Skeletal muscle cell (primary cell): ENCODE measurements around the gene KMT2C.
"Not testable (repeated sequence)": the region's sequence is repeated elsewhere in the genome, so short reads cannot be mapped to it uniquely, and the experiment has no call there.

Experiments
- DNase-seq: peaks from one replicate; pipeline ENCODE4 v3.0.0-alpha.2; 2010; ENCODE audit warnings: low read depth
- H3K4me3 ChIP-seq: 2 replicates; pipeline ENCODE4 v1.5.1; 2011; ENCODE audit warnings: low read depth, mild to moderate bottlenecking, control low read depth, low read length, moderate library complexity

The KMT2C gene

DNA sequence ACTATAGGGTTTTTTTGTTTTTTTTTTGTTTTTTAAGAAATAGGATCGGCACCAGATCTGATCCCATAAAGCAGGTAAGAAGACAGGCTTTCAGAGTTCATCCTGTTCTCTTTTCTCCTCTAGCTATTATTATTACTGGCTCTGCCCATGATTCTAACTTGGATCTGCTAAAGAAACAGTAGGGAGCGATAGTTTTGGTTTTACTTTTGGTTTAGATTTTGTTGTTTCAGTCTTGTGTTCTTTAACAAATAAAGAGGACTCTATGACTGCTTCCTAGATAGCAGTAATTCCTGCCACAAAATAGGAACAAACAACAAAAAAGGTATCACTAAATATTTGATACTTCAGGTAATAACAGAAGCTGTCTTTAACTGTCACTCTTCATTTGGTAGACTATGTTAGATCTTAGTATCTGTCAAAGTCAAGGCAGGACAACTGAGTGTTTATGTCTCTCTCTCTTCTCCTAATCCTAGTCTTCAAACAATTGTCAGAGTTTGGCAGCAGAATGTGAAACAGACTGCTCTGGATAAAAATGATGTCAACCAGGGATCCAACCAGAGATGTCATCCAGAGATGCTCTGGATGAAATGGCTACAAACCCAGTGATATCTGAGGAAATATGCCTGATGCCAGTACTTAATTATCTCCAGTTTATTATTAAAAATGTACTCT lies 99.8 kb downstream of the KMT2C start:
- H3K4me3 ChIP-seq, result no peak overlapping the region
- DNase-seq, result no peak

DNA sequence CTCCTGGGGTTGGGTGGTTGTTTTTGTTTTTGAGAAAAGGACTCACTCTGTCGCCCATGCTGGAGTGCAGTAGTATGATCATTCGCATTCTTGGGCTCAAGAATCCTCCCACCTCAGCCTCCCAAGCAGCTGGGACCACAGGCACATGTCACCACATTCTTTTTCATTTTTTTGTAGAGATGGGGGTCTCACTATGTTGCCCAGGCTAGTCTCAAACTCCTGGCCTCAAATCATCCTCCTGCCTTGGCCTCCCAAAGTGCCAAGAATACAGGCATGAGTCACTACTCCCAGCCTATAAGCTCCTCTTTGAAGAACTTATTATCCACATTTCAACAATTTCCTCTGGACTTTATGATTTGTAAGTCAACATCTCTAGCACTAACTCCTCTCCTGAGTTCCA lies 102.7 kb downstream of the KMT2C start:
- DNase-seq, result no peak
- no peak overlapping the region for H3K4me3 ChIP-seq

DNA sequence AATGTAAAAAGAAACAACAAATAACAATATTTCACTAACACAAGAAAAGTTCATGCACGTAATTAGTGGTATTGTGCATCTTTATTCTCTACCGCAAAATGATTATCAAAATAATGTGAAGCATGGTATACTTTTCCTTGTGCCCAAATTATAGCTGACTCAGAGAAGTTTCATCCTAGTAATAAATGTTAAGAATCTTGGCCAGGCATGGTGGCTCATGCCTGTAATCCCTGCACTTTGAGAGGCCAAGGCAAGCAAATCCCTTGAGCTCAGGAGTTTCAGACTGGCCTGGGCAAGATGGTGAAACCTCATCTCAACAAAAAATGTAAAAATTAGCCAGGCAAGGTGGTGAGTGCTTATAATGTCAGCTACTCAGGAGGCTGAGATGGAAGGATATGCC lies 105.0 kb downstream of the KMT2C start:
- H3K4me3 ChIP-seq, result no peak overlapping the region
- DNase-seq, result no peak

DNA sequence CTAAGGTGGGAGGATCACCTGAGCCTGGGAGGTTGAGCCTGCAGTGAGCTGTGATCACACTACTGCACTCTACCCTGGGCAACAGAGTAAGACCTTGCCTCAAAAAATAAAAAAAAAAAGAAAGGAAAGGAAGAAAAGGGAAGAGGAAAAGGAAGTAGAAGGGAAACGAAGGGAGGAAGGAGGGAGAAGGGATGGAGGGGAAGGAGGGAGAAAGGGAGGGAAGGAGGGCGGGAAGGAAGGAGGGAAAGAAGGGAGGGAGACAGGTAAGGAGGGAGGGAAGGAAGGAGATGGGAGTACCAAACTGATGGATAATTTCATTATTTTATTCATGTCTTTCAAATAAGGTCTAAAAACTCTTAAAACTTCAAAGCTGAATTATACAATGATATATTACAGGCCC lies 106.3 kb downstream of the KMT2C start:
- H3K4me3 ChIP-seq, result no peak overlapping the region
- DNase-seq, result no peak

DNA sequence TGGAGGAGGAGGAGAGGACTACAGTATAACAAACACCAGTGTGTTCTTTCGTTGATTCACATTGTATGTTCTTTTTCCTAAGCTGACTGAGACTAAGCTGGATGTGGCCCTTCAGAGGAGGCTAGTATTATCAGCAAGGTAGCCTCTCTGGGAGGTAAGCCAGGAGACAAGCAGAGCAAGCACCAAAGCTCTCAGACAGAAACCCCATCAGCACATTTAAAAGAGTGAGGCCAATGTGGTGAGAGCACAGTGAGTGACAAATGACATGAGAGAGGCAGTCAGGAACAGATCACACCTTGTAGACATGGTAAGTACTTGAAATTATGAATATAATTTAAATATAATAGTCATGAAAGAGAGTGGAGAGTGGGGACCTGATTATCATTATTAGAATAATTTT lies 107.6 kb downstream of the KMT2C start:
- no peak for DNase-seq
- no peak overlapping the region for H3K4me3 ChIP-seq

DNA sequence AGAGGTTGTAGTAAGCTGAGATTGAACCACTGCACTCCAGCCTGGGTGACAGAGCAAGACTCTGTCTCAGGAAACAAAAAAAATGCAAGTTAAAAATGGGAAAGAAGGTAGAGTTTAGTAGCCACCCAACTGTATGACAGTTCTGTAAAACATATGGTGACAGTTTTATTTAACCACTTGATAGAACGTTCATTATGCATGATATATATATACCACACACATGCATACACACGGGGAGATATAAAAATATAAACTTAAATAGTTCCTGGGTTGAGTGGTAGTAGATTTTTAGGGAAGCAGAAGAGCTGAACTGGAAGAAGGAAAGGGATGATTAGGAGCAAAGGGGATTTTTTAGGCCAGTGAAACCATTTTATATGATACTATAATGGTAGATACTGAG lies 120.0 kb downstream of the KMT2C start:
- H3K4me3 ChIP-seq, result no peak overlapping the region
- DNase-seq, result no peak

DNA sequence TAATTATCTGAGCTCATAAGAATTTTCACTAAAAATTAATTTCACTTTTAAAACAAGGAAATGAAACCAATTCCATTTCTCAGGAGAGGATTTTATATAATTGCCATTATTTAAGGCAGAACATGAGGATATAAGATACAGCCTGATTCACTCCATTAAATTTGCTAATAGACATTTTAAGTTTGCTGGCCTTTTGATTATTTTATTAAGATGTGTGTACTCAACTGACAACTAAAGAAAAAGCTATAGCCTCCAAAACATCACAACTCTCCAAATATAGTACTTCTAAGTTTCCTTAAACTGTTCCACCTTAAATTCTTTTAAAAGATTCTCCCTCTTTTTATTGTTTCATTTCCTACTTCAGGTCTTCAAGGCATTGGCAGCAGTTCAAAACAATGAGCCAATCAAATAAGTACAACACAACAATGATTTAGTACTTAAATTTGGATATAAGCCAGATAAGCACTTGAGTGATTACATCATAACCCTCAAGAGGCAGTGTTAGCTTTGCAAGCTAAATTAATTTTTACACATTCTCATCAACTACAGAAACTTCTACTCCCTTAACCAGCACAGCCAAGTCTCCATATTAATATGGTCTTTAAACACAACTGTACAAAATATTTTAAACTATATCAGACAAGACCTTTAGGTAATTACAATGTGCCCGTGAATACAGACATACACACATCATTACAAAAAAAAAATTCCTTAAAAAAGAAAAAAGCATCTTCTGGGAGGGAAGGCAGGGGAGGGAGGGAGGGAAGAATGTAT lies 121.8 kb downstream of the KMT2C start:
- peak; percentile 78 for DNase-seq
- no peak overlapping the region for H3K4me3 ChIP-seq

DNA sequence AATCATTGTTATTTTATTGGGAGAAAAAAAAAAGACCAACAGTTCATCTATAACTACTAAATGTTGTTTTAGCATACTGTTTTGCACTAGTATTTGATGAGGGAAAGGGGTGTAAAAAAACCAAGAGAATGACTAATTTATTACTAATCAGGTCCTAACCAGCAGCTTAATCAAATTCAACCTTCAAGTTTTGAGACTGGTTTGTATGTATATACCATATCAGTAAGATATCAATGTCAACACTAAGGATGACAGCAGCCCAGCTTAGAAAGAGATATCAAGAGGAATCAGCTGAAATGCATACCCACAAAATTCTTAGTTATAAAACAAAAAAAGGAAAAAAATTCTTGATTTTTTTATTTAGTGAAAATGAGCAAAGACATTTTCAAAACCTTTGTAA lies 122.6 kb downstream of the KMT2C start:
- DNase-seq, result no peak
- no peak overlapping the region for H3K4me3 ChIP-seq

DNA sequence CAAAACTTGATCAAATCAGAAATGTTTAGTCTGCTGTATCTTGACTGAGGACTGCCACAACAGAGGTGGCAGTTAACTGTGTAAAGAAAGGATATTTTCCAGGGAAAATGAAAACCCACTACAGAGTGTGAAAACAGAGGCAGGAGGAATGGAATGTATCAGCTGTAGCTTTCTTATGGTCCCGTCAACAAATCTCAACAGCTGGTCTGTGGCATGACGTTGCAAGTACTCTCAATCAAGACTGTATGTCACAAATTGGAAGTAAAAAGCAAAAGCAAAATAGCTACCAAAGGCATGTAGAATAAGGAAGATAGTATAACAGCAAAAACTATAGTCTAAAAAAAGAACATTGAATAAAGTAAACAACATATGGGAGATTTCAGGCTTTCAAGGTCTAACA lies 123.5 kb downstream of the KMT2C start:
- H3K4me3 ChIP-seq, result no peak overlapping the region
- peak; percentile 30 for DNase-seq

DNA sequence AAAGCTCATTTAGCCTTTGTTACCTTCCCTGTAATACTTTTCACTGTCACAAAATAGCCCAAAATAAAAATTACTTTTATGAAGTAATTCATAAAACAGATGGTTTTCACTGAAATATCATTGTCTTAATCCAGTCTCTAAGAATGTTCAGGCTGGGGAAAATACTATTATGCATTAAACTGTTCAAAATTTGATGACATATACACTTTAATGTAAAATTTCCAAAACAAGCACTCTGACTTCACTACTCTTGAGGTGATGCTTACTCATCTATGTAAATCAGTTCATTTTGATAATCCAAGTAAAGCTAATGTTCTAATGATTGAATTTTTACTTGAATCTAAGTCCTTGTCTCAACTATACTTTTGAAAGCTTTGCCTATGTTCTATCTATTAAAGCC lies 127.9 kb downstream of the KMT2C start:
- no peak overlapping the region for H3K4me3 ChIP-seq
- DNase-seq, result no peak

DNA sequence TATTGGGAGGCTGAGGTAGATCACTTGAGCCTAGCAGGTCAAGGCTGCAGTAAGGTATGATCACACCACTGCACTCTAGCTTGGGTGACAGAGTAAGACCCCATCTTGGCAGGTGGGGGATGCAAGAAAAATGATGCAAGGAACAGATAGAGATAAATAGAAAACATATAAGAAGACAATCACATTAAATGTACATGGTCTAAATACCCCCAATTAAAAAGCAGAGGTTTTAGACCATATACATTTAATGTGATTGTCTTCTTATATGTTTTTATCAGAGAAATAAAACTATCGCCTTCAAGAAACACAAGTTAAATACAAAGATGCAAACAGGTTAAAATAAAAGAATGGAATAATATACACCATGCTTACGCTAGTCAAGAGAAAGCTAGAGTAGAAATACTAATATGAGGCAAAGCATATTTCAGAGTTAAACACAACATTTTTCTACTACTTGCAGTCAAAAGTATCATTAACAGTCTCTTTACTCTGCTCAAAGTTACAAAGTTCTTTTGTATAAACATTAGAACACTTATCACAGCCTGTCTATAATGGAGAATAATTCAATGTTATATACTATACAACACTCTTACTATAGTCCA lies 136.2 kb downstream of the KMT2C start:
- not testable (repeated sequence) for H3K4me3 ChIP-seq, DNase-seq

DNA sequence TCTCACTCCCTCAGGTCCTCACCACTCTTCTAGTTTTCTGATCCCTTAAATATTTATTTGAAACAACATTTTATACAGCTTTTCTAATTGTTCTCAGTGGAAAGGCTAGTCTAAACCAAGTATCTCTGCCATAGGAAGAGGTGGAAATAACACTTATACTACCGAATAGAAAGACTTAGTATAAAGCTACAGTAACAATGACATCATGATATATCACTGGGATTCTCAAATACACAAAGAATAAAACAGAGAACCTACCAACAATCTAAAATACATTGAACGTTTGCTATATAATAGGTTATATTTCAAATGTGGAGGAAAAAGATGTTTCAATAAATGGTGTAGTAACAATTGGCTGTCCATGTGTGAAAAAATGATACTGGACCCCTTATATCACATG lies 142.9 kb downstream of the KMT2C start:
- DNase-seq, result no peak
- no peak overlapping the region for H3K4me3 ChIP-seq

DNA sequence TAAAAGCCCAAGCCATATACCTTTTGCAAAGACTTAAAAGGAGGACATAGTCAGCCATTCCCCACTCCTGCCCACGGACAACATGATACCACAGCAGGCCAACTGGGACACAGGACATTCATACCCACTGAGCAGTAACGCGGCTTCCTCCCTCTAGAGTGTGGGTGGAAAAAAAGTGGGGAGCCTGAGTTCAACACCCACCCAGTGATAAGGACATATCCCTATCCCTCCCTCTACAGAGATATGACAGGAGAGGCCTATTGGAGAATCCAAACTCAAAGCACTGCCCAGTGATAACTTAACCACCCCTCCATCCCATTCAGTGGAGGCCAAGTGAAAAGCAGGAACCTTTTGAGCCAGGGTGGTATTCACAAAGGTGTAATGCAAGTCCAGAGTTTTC lies 148.8 kb downstream of the KMT2C start:
- H3K4me3 ChIP-seq, DNase-seq: not testable (repeated sequence)

DNA sequence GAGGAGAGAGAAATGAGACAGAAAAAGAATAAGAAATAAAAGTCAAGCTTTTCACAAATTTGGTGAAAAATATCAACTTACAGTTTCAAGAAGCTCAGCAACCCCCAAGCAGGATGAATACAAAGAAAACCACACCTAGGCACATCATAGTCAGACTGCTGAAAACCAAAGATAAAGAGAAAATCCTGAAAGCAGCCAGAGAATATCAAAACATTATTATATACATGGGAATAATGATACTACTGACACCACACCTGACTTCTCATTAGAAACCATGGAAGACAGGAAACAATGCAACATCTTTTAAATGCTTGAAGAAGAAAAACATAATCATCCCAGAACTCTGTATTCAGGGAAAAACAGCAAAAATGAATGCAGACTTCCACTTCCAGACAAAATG lies 149.6 kb downstream of the KMT2C start:
- not testable (repeated sequence) for H3K4me3 ChIP-seq, DNase-seq

DNA sequence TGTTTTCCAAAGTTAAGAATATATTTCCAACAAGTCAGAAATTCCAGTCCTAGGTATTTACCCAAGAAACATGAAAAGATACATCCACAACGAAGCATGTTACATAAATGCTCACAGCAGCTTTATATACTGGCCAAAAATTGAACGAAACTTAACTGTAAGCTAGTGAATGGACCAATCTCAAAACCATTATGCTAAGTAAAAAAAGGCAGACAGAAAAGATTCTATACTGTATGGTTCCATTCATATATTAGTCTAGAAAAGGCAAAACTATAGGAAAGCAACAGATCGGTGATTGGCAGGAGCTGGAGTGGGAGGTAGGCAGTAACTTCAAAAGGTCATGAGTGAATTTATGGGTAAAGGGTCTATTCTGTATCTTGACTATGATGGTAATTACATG lies 150.8 kb downstream of the KMT2C start:
- not testable (repeated sequence) for DNase-seq, H3K4me3 ChIP-seq

DNA sequence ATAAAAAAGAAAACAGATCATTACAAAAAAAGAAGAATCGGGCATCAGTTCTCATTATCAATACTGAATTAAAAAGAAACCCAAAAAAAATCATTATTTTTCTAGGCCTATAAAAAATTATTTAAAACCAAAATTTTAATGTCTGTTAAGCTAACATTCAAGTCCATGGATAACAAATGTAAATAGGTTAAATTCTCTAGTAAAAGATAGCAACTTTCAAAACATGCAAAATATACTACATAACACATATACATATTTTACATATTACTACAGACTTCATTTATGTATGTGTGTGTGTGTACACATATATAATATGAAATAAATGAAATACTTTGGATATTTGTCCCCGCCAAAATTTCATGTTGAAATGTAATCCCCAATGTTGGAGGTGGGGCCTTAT lies 158.1 kb downstream of the KMT2C start:
- not testable (repeated sequence) for H3K4me3 ChIP-seq, DNase-seq

DNA sequence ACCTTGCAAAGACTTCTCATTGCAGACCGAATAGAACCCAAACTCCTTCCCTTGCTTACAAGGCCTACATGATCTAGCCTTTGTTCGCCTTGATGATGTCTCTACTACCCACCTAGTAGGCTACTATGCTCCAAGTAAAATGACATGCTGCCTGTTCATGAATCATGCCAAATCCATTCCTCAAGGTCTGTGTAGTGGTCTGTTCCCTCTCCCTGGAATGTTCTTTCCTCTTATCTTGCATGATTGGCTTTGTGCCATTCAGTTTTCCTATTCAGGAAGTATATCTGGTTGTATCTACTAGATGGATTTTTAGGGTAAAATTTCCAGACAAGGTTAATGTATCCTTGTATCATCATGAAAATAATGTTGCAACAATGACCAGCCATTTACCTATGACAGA lies 165.4 kb downstream of the KMT2C start:
- not testable (repeated sequence) for H3K4me3 ChIP-seq, DNase-seq

DNA sequence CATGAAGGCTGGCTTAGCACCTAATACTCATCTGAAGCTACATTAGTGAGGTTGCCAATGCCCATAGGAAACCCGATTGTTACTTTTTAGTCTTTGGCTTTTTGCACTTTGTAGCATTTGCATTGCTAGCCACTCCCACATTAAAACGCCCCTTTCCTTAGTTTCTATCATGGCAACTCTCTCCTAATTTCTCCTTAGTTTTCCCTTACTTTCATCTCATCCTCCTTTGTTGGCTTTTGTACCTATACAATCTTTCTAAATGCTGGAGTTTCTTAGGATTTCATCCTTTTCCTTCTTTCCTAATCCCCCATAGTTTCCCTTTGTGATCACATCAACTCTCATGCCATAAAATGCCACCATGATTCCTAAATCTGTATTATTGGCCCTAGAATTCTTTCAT lies 168.9 kb downstream of the KMT2C start:
- not testable (repeated sequence) for H3K4me3 ChIP-seq, DNase-seq

DNA sequence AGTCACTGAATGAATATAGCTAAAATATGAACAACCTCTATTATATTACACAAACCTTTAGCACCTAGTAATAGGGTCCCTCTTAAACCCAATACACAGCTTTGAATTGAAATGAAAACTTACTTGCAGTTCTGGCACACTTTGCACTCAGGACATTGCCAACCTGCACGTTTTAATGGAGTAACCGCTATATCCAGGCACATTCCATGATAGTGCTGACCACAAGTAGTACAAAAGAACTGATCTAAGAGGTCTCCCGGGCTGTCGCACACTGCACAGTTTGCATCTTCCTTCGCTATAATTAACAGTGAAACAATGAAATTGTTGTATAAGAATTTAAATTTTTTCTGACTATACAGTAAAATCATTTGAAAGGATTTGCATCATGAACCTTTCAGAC lies 170.9 kb downstream of the KMT2C start:
- not testable (repeated sequence) for DNase-seq, H3K4me3 ChIP-seq

DNA sequence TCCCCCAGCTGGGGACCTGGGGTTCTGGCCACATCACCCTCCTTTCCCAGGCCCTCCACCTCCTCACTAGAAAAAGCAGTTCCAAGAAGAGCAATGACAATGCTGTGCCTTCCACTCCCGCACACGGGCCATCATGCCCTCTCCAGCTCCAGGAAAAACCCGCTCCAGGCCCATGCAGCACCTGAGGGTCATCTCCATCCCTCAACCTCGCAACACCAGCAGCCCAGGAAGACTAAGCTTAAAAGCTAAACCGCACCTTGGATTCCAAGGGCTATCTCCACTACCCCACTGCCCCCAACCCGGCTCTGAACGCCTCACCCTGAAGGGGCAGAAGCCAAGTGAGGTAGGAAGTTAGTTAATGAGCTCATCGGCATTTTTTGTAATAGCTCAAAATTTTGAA lies 173.7 kb downstream of the KMT2C start:
- not testable (repeated sequence) for DNase-seq, H3K4me3 ChIP-seq

DNA sequence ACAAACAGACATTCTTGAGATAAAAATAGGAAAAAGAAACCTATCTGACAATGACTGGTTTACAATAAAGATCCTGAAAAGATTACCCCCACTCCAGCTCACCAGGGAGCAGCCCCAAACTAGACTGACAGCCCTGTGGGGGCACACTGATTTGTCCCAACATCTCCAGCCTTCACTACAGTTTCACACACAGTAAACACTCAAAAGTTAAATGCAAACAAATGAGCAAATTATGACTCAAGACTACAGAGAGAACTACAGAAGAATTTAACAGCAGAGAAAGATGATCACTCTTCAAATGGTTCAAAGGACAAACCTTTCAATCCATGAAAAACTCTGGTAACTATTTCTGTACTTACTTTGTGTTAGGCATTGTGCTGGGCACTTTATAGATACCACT lies 176.2 kb downstream of the KMT2C start:
- DNase-seq, H3K4me3 ChIP-seq: not testable (repeated sequence)
